HEK293 (cell line): ENCODE results near the gene PTGDR2.

Experiments
- CTCF ChIA-PET: fragments of 350-600 bp; formaldehyde crosslinking; extraction: SDS; loops from one replicate; lab custom pipeline; 2021; ENCODE audit warnings: antibody characterized with exemption; lab: Yijun Ruan, JAX
- POLR2A ChIA-PET: fragments of 300-600 bp; formaldehyde crosslinking; extraction: SDS; loops from one replicate; lab custom pipeline; 2020; ENCODE audit warnings: antibody characterized with exemption, inconsistent platforms; lab: Yijun Ruan, JAX
- H3K27ac ChIP-seq: fragments of 200-500 bp; sonication (Bioruptor generic); 2 replicates; pipeline ENCODE4 v1.5.1; 2014; ENCODE audit warnings: low read depth, low read length, control low read depth, inconsistent platforms; ENCODE audit errors: extremely low read depth
- H3K36me3 ChIP-seq, 2 experiments: fragments of 200-500 bp in 1 of 2; sonication (Bioruptor generic) in 1 of 2; 1 replicate in 1 of 2; 2 replicates in 1 of 2; pipeline ENCODE4 v1.5.1; 2014 to 2017; ENCODE audit warnings: inconsistent platforms in 2 of 2, low read length in 2 of 2; ENCODE audit not compliant: control insufficient read depth in 2 of 2, insufficient read depth in 1 of 2
- H3K4me1 ChIP-seq: fragments of 200-500 bp; sonication (Bioruptor generic); 2 replicates; pipeline ENCODE4 v1.5.1; 2014; ENCODE audit warnings: mild to moderate bottlenecking, low read length, inconsistent platforms; ENCODE audit not compliant: control insufficient read depth, insufficient read depth
- H3K4me3 ChIP-seq: 2 replicates; pipeline ENCODE4 v1.5.1; 2011; ENCODE audit warnings: low read depth, mild to moderate bottlenecking, control low read depth, low read length, moderate library complexity
- H3K9me3 ChIP-seq: fragments of 200-500 bp; sonication (Bioruptor generic); 2 replicates; pipeline ENCODE4 v1.5.1; 2014; ENCODE audit warnings: low read depth, low read length, inconsistent platforms; ENCODE audit not compliant: control insufficient read depth, insufficient read depth
- HOXD13 ChIP-seq: sonication (generic); formaldehyde crosslinking; IDR thresholded peaks from 2 replicates; pipeline ENCODE4 v1.8.0; 2022; ENCODE audit warnings: missing genetic modification reagents, borderline replicate concordance
- TSHZ1 ChIP-seq: fragments of 450-650 bp; formaldehyde crosslinking; IDR thresholded peaks from 2 replicates; pipeline ENCODE4 v1.5.1; 2016; ENCODE audit warnings: missing biosample characterization, missing genetic modification characterization, borderline replicate concordance
- ZBTB48 ChIP-seq: fragments of 450-650 bp; formaldehyde crosslinking; IDR thresholded peaks from 2 replicates; pipeline ENCODE4 v1.5.1; 2016; ENCODE audit warnings: missing biosample characterization, missing genetic modification characterization
- ZNF292 ChIP-seq: fragments of 450-650 bp; formaldehyde crosslinking; IDR thresholded peaks from 2 replicates; pipeline ENCODE4 v1.5.1; 2016; ENCODE audit warnings: low read depth, missing biosample characterization, missing genetic modification characterization, borderline replicate concordance
- ZNF335 ChIP-seq: fragments of 450-650 bp; formaldehyde crosslinking; conservative IDR thresholded peaks from 2 replicates; pipeline ENCODE4 v1.5.1; 2016; ENCODE audit warnings: missing biosample characterization, missing genetic modification characterization
- ZNF513 ChIP-seq: fragments of 450-650 bp; IDR thresholded peaks from 2 replicates; pipeline ENCODE4 v1.5.1; 2018; ENCODE audit warnings: missing biosample characterization, missing genetic modification characterization
- ZNF514 ChIP-seq: fragments of 450-650 bp; formaldehyde crosslinking; IDR thresholded peaks from 2 replicates; pipeline ENCODE4 v1.5.1; 2016; ENCODE audit warnings: missing biosample characterization, missing genetic modification characterization
- ZNF549 ChIP-seq: fragments of 450-650 bp; IDR thresholded peaks from 2 replicates; pipeline ENCODE4 v1.5.1; 2018; ENCODE audit warnings: missing biosample characterization, missing genetic modification characterization, mild to moderate bottlenecking, inconsistent platforms, moderate library complexity
- ZNF639 ChIP-seq: fragments of 450-650 bp; formaldehyde crosslinking; IDR thresholded peaks from 2 replicates; pipeline ENCODE4 v1.5.1; 2016; ENCODE audit warnings: missing biosample characterization, missing genetic modification characterization
- ZNF677 ChIP-seq: fragments of 450-650 bp; IDR thresholded peaks from 2 replicates; pipeline ENCODE4 v1.5.0; 2018; ENCODE audit warnings: missing biosample characterization, mild to moderate bottlenecking, missing genetic modification characterization, moderate library complexity
- ZNF785 ChIP-seq: fragments of 450-650 bp; formaldehyde crosslinking; IDR thresholded peaks from 2 replicates; pipeline ENCODE4 v1.5.1; 2016; ENCODE audit warnings: missing biosample characterization, missing genetic modification characterization
- ZNF837 ChIP-seq: fragments of 450-650 bp; formaldehyde crosslinking; IDR thresholded peaks from 2 replicates; pipeline ENCODE4 v1.5.1; 2016; ENCODE audit warnings: missing biosample characterization, missing genetic modification characterization
- ZXDB ChIP-seq: fragments of 450-650 bp; formaldehyde crosslinking; IDR thresholded peaks from 2 replicates; pipeline ENCODE4 v1.5.1; 2016; ENCODE audit warnings: missing biosample characterization, missing genetic modification characterization

PTGDR2 gene

GRCh38 chr11:60878245-60879101, 22.7 kb upstream of the PTGDR2 start:
- no peak overlapping the region for H3K4me3 ChIP-seq
- H3K9me3 ChIP-seq = no peaks in the 10 kb centered on the region
- TF ChIP-seq ZBTB48 (tag by site-specific recombination) = no peak
- CTCF ChIA-PET = interaction anchor here (0.9 to 1.2 kb wide), 4 partner anchors 9 to 21 kb away, joined by 3 to 5 read pairs (median 4); no protein-coding TSS in a partner anchor
- H3K36me3 ChIP-seq = peaks cover 0 to 28% of the 10 kb centered on the region in 2 experiments; a peak in 1 of 3 replicates
- H3K27ac ChIP-seq = no peak overlapping the region
- POLR2A ChIA-PET = no interaction called here
- no peaks in the 10 kb centered on the region for H3K4me1 ChIP-seq

- no peaks in the 10 kb centered on the region for H3K4me1 ChIP-seq
- no peaks in the 10 kb centered on the region for H3K9me3 ChIP-seq
- no peak overlapping the region for H3K27ac ChIP-seq
- peaks cover 0 to 28% of the 10 kb centered on the region in 2 experiments; a peak in 1 of 3 replicates for H3K36me3 ChIP-seq
- ChIA-PET POLR2A (no interaction called here), CTCF (interaction anchor here (1.4 to 2.2 kb wide), 2 partner anchors 23 to 45 kb away, joined by 4 to 6 read pairs; no protein-coding TSS in a partner anchor)
- no peak for TF ChIP-seq ZNF549 (tag by site-specific recombination)
- TF ChIP-seq ZXDB = no peak
- no peak for TF ChIP-seq ZNF639 (tag by site-specific recombination)
- TF ChIP-seq ZNF513 (tag by site-specific recombination) = no peak
- TF ChIP-seq ZNF837 (tag by site-specific recombination) = no peak
- TF ChIP-seq ZNF785 (tag by site-specific recombination) = no peak
- no peak for TF ChIP-seq ZNF514 (tag by site-specific recombination)
- TF ChIP-seq TSHZ1 (tag by site-specific recombination) = no peak
- no peak for TF ChIP-seq ZNF677 (tag by site-specific recombination)
- no peak for TF ChIP-seq HOXD13 (CRISPR knock-in tag)
- TF ChIP-seq ZNF335 = no peak
- no peak for TF ChIP-seq ZNF292 (tag by site-specific recombination)
- no peak overlapping the region for H3K4me3 ChIP-seq
Measured at GRCh38 chr11:60876168-60876485, 20.4 kb upstream of the PTGDR2 start.
